Measurements from ENCODE around the gene BCL2A1. TPM values are rescaled to one million over a fixed set of nuclear protein-coding genes. Genes with fewer than 3 reads are reported as not detected.
A peak's percentile ranks its signal among the peaks of the same experiment; 100 is the strongest.

Gene BCL2A1
- total and polyA plus RNA-seq, 4 donors, result 0.50 to 2.9 (median 1.2) TPM

- DNase-seq (ENCODE audit: low spot score), result no peak
- no peak for TF ChIP-seq FOXA2 (IDR thresholded peaks at IDR 0.05)
- TF ChIP-seq RAD21 (IDR thresholded peaks at IDR 0.05), result no peak
- Histone ChIP-seq H3K9me3 (ENCODE audit: control insufficient read depth in 4 of 4, low read length in 3 of 4) (no peaks in the 10 kb centered on the region), H3K36me3 (ENCODE audit: control insufficient read depth in 4 of 4, insufficient read depth in 3 of 4, low read depth in 1 of 4, low read length in 3 of 4) (no peaks in the 10 kb centered on the region), H3K27ac (ENCODE audit: low read depth in 1 of 2, low read length in 2 of 2) (no peak overlapping the region), H3K9ac (ENCODE audit: low read depth in 1 of 2, low read length in 2 of 2) (no peak overlapping the region), H3K4me1 (ENCODE audit: control insufficient read depth in 4 of 4, insufficient read depth in 4 of 4, low read length in 3 of 4) (peaks cover 4 to 20% (median 10%) of the 10 kb centered on the region in 4 donors), H3K4me3 (ENCODE audit: low read depth in 1 of 3, low read length in 3 of 3) (no peak overlapping the region), H3K27me3 (ENCODE audit: control insufficient read depth in 4 of 4, insufficient read depth in 4 of 4, low read length in 3 of 4) (no peaks in the 10 kb centered on the region)
These were observed 13.3 kb downstream of the BCL2A1 start for GRCh38 chr15:79957741-79958140.

DNA sequence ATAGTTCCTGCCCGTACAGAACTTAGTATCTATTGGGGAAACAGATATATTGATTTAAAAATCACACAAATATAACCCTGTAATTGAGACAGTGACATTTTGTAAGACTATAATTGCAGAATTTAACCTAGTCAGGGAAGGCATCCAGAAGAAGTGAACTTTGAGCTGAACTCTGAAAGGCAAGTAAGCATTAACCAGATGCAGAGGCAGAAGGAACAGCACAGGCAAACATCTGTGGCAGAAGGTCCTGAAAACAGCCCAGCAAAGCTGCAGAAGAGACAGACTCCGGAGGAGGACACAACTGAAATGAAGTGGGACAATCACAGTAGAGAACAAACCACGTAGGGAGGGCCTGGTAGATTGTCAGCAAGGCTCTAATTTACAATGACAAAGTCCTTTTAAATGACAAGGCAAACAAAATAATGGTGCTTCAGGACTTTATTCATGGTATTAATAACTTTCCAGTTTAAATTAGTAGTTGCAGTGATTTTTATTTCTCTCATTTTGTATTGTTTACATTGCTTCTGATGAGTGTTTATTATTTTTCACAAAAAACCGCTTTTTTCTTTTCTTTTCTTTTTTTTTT is 14.5 kb downstream of the BCL2A1 start:
- no peaks in the 10 kb centered on the region for H3K36me3 ChIP-seq (ENCODE audit: control insufficient read depth in 4 of 4, insufficient read depth in 3 of 4, low read depth in 1 of 4, low read length in 3 of 4)
- 46% methylated on average over 4 of the region's 4 CpGs for WGBS
- no peak overlapping the region for H3K4me3 ChIP-seq (ENCODE audit: low read depth in 1 of 3, low read length in 3 of 3)
- H3K27ac ChIP-seq (ENCODE audit: low read depth in 1 of 2, low read length in 2 of 2), result peak overlapping the region; percentile 21 to 73
- H3K27me3 ChIP-seq (ENCODE audit: control insufficient read depth in 4 of 4, insufficient read depth in 4 of 4, low read length in 3 of 4), result no peaks in the 10 kb centered on the region
- no peak overlapping the region for H3K9ac ChIP-seq (ENCODE audit: low read depth in 1 of 2, low read length in 2 of 2)
- no peaks in the 10 kb centered on the region for H3K9me3 ChIP-seq (ENCODE audit: control insufficient read depth in 4 of 4, low read length in 3 of 4)
- TF ChIP-seq ATF3 (IDR thresholded peaks at IDR 0.05) (no peak), NR2F2 (IDR thresholded peaks at IDR 0.05) (no peak), GABPA (IDR thresholded peaks at IDR 0.05 in 1 of 2, conservative IDR thresholded peaks at IDR 0.05 in 1 of 2) (no peak), TAF1 (conservative IDR thresholded peaks at IDR 0.05) (no peak), ZBTB33 (IDR thresholded peaks at IDR 0.05) (no peak), FOXA1 (IDR thresholded peaks at IDR 0.05) (no peak), CTCF (IDR thresholded peaks at IDR 0.05; ENCODE audit: low read depth, low read length, missing input control) (no peak), HNF4G (IDR thresholded peaks at IDR 0.05) (peak; percentile 67), RXRA (IDR thresholded peaks at IDR 0.05) (peak; percentile 53 to 54), EGR1 (IDR thresholded peaks at IDR 0.05; ENCODE audit: low read depth in 2 of 2) (no peak), YY1 (IDR thresholded peaks at IDR 0.05) (peak; percentile 47), RAD21 (IDR thresholded peaks at IDR 0.05) (peak in 1 of 2 donors; percentile 50), FOXA2 (IDR thresholded peaks at IDR 0.05) (no peak), HNF4A (conservative IDR thresholded peaks at IDR 0.05) (peak; percentile 84 to 87), JUND (IDR thresholded peaks at IDR 0.05) (peak in 1 of 2 donors; percentile 52), SP1 (IDR thresholded peaks at IDR 0.05) (peak; percentile 53)
- TF ChIP-seq, protein P1, sequence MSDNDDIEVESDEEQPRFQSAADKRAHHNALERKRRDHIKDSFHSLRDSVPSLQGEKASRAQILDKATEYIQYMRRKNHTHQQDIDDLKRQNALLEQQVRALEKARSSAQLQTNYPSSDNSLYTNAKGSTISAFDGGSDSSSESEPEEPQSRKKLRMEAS (IDR thresholded peaks at IDR 0.05), result peak; percentile 7
- TF ChIP-seq, protein P2, sequence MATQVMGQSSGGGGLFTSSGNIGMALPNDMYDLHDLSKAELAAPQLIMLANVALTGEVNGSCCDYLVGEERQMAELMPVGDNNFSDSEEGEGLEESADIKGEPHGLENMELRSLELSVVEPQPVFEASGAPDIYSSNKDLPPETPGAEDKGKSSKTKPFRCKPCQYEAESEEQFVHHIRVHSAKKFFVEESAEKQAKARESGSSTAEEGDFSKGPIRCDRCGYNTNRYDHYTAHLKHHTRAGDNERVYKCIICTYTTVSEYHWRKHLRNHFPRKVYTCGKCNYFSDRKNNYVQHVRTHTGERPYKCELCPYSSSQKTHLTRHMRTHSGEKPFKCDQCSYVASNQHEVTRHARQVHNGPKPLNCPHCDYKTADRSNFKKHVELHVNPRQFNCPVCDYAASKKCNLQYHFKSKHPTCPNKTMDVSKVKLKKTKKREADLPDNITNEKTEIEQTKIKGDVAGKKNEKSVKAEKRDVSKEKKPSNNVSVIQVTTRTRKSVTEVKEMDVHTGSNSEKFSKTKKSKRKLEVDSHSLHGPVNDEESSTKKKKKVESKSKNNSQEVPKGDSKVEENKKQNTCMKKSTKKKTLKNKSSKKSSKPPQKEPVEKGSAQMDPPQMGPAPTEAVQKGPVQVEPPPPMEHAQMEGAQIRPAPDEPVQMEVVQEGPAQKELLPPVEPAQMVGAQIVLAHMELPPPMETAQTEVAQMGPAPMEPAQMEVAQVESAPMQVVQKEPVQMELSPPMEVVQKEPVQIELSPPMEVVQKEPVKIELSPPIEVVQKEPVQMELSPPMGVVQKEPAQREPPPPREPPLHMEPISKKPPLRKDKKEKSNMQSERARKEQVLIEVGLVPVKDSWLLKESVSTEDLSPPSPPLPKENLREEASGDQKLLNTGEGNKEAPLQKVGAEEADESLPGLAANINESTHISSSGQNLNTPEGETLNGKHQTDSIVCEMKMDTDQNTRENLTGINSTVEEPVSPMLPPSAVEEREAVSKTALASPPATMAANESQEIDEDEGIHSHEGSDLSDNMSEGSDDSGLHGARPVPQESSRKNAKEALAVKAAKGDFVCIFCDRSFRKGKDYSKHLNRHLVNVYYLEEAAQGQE (IDR thresholded peaks at IDR 0.05), result peak; percentile 29
- DNase-seq (ENCODE audit: low spot score), result no peak
- peaks cover 4 to 20% (median 10%) of the 10 kb centered on the region in 4 donors for H3K4me1 ChIP-seq (ENCODE audit: control insufficient read depth in 4 of 4, insufficient read depth in 4 of 4, low read length in 3 of 4)

Data from liver (tissue), 9 donors.